CD14-positive monocyte (primary cell): ENCODE measurements around the gene SMIM34. TPM values are rescaled to one million over a fixed set of nuclear protein-coding genes. Genes with fewer than 3 reads are reported as not detected.
"Not testable (repeated sequence)": the region's sequence is repeated elsewhere in the genome, so short reads cannot be mapped to it uniquely, and the experiment has no call there.

ENCODE experiments used
- DNase-seq, 3 donors: peaks; one replicate each; pipeline ENCODE4 v3.0.0-alpha.2; 2011 to 2022
- H2AFZ ChIP-seq: 2 replicates; pipeline ENCODE4 v1.6.0; 2012; ENCODE audit warnings: mild to moderate bottlenecking, low read depth, low read length, inconsistent platforms; ENCODE audit not compliant: insufficient read depth, poor library complexity, severe bottlenecking
- H3K27ac ChIP-seq, 2 donors: 1 replicate in 1 of 2; 2 replicates in 1 of 2; pipeline ENCODE4 v1.5.1; 2012 to 2013; ENCODE audit warnings: low read length in 2 of 2, control low read depth in 1 of 2, inconsistent platforms in 1 of 2, low read depth in 1 of 2, mild to moderate bottlenecking in 1 of 2
- H3K27me3 ChIP-seq, 2 donors: one replicate each; pipeline versions ENCODE4 v1.6.0 to v1.6.1; 2011 to 2013; ENCODE audit warnings: low read length in 2 of 2; ENCODE audit not compliant: control insufficient read depth in 2 of 2, insufficient read depth in 2 of 2
- H3K36me3 ChIP-seq, 2 donors: replicated peaks in 1 of 2; 1 replicate in 1 of 2; 2 replicates in 1 of 2; pipeline versions ENCODE4 v1.5.1 to v1.6.1; 2012 to 2013; ENCODE audit warnings: low read length in 2 of 2, control low read depth in 1 of 2, inconsistent platforms in 1 of 2, mild to moderate bottlenecking in 1 of 2; ENCODE audit not compliant: insufficient read depth in 2 of 2, control insufficient read depth in 1 of 2
- H3K4me1 ChIP-seq, 2 donors: 1 replicate in 1 of 2; 2 replicates in 1 of 2; pipeline versions ENCODE4 v1.5.1 to v1.6.1; 2012 to 2013; ENCODE audit warnings: low read length in 2 of 2, control low read depth in 1 of 2, inconsistent platforms in 1 of 2, mild to moderate bottlenecking in 1 of 2, moderate library complexity in 1 of 2; ENCODE audit not compliant: insufficient read depth in 2 of 2, control insufficient read depth in 1 of 2
- H3K4me2 ChIP-seq: replicated peaks from 2 replicates; pipeline ENCODE3; 2012; ENCODE audit warnings: low read length, moderate library complexity, mild to moderate bottlenecking; ENCODE audit not compliant: poor library complexity, severe bottlenecking; ENCODE audit errors: extremely low read depth
- H3K4me3 ChIP-seq, 3 experiments: fragments of 200-600 bp in 1 of 3; sonication (generic) in 1 of 3; replicated peaks in 1 of 3; 1 replicate in 2 of 3; 2 replicates in 1 of 3; pipeline ENCODE4 v1.5.1; 2011 to 2013; ENCODE audit warnings: low read length in 3 of 3, mild to moderate bottlenecking in 3 of 3, control low read depth in 2 of 3, low read depth in 2 of 3, inconsistent platforms in 1 of 3, moderate library complexity in 1 of 3
- H3K79me2 ChIP-seq: 2 replicates; pipeline ENCODE4 v1.6.0; 2012; ENCODE audit warnings: mild to moderate bottlenecking, control low read depth, inconsistent platforms, low read length, moderate library complexity; ENCODE audit not compliant: insufficient read depth
- H3K9ac ChIP-seq: 2 replicates; pipeline ENCODE4 v1.6.0; 2017; ENCODE audit warnings: low read length, mild to moderate bottlenecking; ENCODE audit not compliant: insufficient read depth, poor library complexity, severe bottlenecking
- H3K9me3 ChIP-seq, 2 donors: replicated peaks in 1 of 2; 1 replicate in 1 of 2; 2 replicates in 1 of 2; pipeline versions ENCODE4 v1.5.1 to v1.6.1; 2012 to 2013; ENCODE audit warnings: low read length in 2 of 2, control low read depth in 1 of 2; ENCODE audit not compliant: control insufficient read depth in 1 of 2, insufficient read depth in 1 of 2
- H4K20me1 ChIP-seq: 2 replicates; pipeline ENCODE4 v1.6.0; 2012; ENCODE audit warnings: mild to moderate bottlenecking, low read length, control low read depth, moderate library complexity; ENCODE audit not compliant: insufficient read depth
- H3K27ac Mint-ChIP-seq, 7 donors: one replicate each; pipeline ENCODE4 v1.8.0; 2020; ENCODE audit warnings: mild to moderate bottlenecking in 7 of 7, mixed read lengths in 7 of 7, moderate library complexity in 6 of 7, inconsistent platforms in 2 of 7
- H3K27me3 Mint-ChIP-seq, 3 donors: one replicate each; pipeline ENCODE4 v1.8.0; 2021 to 2022; ENCODE audit warnings: low read depth in 3 of 3, mild to moderate bottlenecking in 3 of 3, mixed read lengths in 3 of 3, moderate library complexity in 3 of 3, inconsistent platforms in 1 of 3
- H3K36me3 Mint-ChIP-seq, 2 donors: one replicate each; pipeline ENCODE4 v1.8.0; 2020; ENCODE audit warnings: mixed read lengths in 2 of 2, inconsistent platforms in 1 of 2, mild to moderate bottlenecking in 1 of 2
- H3K4me1 Mint-ChIP-seq: one replicate; pipeline ENCODE4 v1.8.0; 2020; ENCODE audit warnings: mild to moderate bottlenecking, mixed read lengths
- H3K4me3 Mint-ChIP-seq, 2 donors: one replicate each; pipeline ENCODE4 v1.8.0; 2020; ENCODE audit warnings: mild to moderate bottlenecking in 2 of 2, mixed read lengths in 2 of 2, moderate library complexity in 1 of 2
- H3K9me3 Mint-ChIP-seq, 7 donors: one replicate each; pipeline ENCODE4 v1.8.0; 2020 to 2022; ENCODE audit warnings: mixed read lengths in 7 of 7, mild to moderate bottlenecking in 6 of 7, moderate library complexity in 6 of 7, inconsistent platforms in 2 of 7
- WGBS: methylation state at CpG from one replicate; pipeline ENCODE4 v1.1.5; 2013; ENCODE audit warnings: missing lambda C conversion rate; ENCODE audit not compliant: insufficient coverage; 5-methylcytosine and 5-hydroxymethylcytosine counted together
- intact Hi-C, 2 donors: fragments of 100-400 bp; cut with micrococcal nuclease; formaldehyde crosslinking; loops; one replicate each; pipeline versions ENCODE4 v1.15.0 to v1.15.1; 2023
- polyA plus RNA-seq, 3 donors: library from polyadenylated mRNA; depleted of rRNA in 1 of 3; unstranded in 2 of 3; stranded (reverse) in 1 of 3; fragments of 300-500 nt in 2 of 3; fragments of >200 nt in 1 of 3; fragmentation: Illumina TruSeq in 2 of 3; gene quantifications; 1 replicate in 2 of 3; 2 replicates in 1 of 3; pipeline ENCODE4 v1.2.3, GENCODE V29; 2012 to 2021

The SMIM34 gene
- polyA plus RNA-seq, 3 donors, result 0.21 TPM; not detected in 2

- H3K27ac ChIP-seq, DNase-seq, H3K9me3 Mint-ChIP-seq, H3K36me3 Mint-ChIP-seq, H4K20me1 ChIP-seq, H3K4me1 ChIP-seq, H3K27me3 ChIP-seq, H3K27ac Mint-ChIP-seq, H3K9ac ChIP-seq, H3K9me3 ChIP-seq, H3K4me3 Mint-ChIP-seq, H3K4me3 ChIP-seq, H2AFZ ChIP-seq, H3K4me1 Mint-ChIP-seq, H3K4me2 ChIP-seq, H3K27me3 Mint-ChIP-seq, intact Hi-C loops, H3K36me3 ChIP-seq, H3K79me2 ChIP-seq: not testable (repeated sequence)
- no CpG with 5 or more reads among the region's 5 CpGs for WGBS
Measured at GRCh38 chr21:34429710-34430109, 6.0 kb upstream of the SMIM34 start.

- H3K9me3 ChIP-seq, H3K27me3 Mint-ChIP-seq, DNase-seq, H3K9me3 Mint-ChIP-seq, H3K36me3 ChIP-seq, H3K4me3 ChIP-seq, H3K27me3 ChIP-seq, H3K79me2 ChIP-seq, H3K9ac ChIP-seq, H3K4me1 Mint-ChIP-seq, H4K20me1 ChIP-seq, H3K27ac Mint-ChIP-seq, H3K4me1 ChIP-seq, H2AFZ ChIP-seq, H3K4me2 ChIP-seq, H3K36me3 Mint-ChIP-seq, H3K4me3 Mint-ChIP-seq, intact Hi-C loops, H3K27ac ChIP-seq: not testable (repeated sequence)
- no CpG with 5 or more reads among the region's 6 CpGs for WGBS
Measured at GRCh38 chr21:34428441-34428840, 4.7 kb upstream of the SMIM34 start.

GRCh38 chr21:34427339-34427738 lies 3.6 kb upstream of the SMIM34 start:
- H3K27ac Mint-ChIP-seq, intact Hi-C loops, H3K27me3 ChIP-seq, H3K36me3 ChIP-seq, H3K4me2 ChIP-seq, H3K4me1 ChIP-seq, H3K9me3 Mint-ChIP-seq, H2AFZ ChIP-seq, DNase-seq, H3K4me3 ChIP-seq, H3K27me3 Mint-ChIP-seq, H3K9me3 ChIP-seq, H3K9ac ChIP-seq, H3K79me2 ChIP-seq, H3K27ac ChIP-seq, H4K20me1 ChIP-seq, H3K4me1 Mint-ChIP-seq, H3K4me3 Mint-ChIP-seq, H3K36me3 Mint-ChIP-seq: not testable (repeated sequence)
- no CpG with 5 or more reads among the region's 8 CpGs for WGBS

- H3K27ac Mint-ChIP-seq, DNase-seq: not testable (repeated sequence)
Measured at GRCh38 chr21:34417448-34418077, 6.2 kb downstream of the SMIM34 start.

More at GRCh38 chr21:34417448-34418077, 6.2 kb downstream of the SMIM34 start:
- H3K4me1 Mint-ChIP-seq, H3K9me3 Mint-ChIP-seq, intact Hi-C loops, H3K9me3 ChIP-seq, H3K36me3 Mint-ChIP-seq, H3K79me2 ChIP-seq, H4K20me1 ChIP-seq, H3K4me1 ChIP-seq, H3K9ac ChIP-seq, H3K27ac ChIP-seq, H3K27me3 ChIP-seq, H2AFZ ChIP-seq, H3K27me3 Mint-ChIP-seq, H3K36me3 ChIP-seq, H3K4me3 ChIP-seq, H3K4me3 Mint-ChIP-seq, H3K4me2 ChIP-seq: not testable (repeated sequence)
- no CpG with 5 or more reads among the region's 5 CpGs for WGBS
